ENCODE data around the gene UGGT1.

UGGT1 gene

GRCh38 chr2:128053331-128053730, 37.7 kb upstream of the UGGT1 start:
- no peak overlapping the region for H3K27ac ChIP-seq (ENCODE audit: low read length, poor library complexity, severe bottlenecking)
- H2AK5ac ChIP-seq (ENCODE audit: low read length, severe bottlenecking) = no peak overlapping the region
- no peak overlapping the region for H4K91ac ChIP-seq (ENCODE audit: low read length)
- 89% methylated on average over 11 of the region's 12 CpGs for WGBS
- no peaks in the 10 kb centered on the region for H3K79me1 ChIP-seq (replicated peaks; ENCODE audit: low read length, poor library complexity, severe bottlenecking)
- H2BK15ac ChIP-seq (ENCODE audit: low read depth, poor library complexity, severe bottlenecking) = no peak overlapping the region
- no peak overlapping the region for H3K4ac ChIP-seq (ENCODE audit: low read depth in 1 of 2, low read length in 2 of 2)
- peaks cover 0 to 6% of the 10 kb centered on the region in 2 experiments for H3K27me3 ChIP-seq (ENCODE audit: control insufficient read depth in 1 of 2, insufficient read depth in 1 of 2, low read length in 2 of 2)
- H2BK12ac ChIP-seq (ENCODE audit: low read length in 2 of 2) = no peak overlapping the region
- no peak overlapping the region for H3K4me3 ChIP-seq (ENCODE audit: insufficient read depth in 1 of 2, low read depth in 1 of 2, low read length in 2 of 2)
- no peak overlapping the region for H3K18ac ChIP-seq (ENCODE audit: low read depth in 1 of 2, low read length in 2 of 2)
- no peak overlapping the region for H3K4me2 ChIP-seq (ENCODE audit: low read length, poor library complexity, severe bottlenecking)
- H3K14ac ChIP-seq (ENCODE audit: low read length in 2 of 2) = no peak overlapping the region
- no peak overlapping the region for H4K8ac ChIP-seq (ENCODE audit: low read length)
- no peak overlapping the region for H2BK5ac ChIP-seq (ENCODE audit: low read depth, low read length, poor library complexity, severe bottlenecking)
- H3K9ac ChIP-seq (ENCODE audit: low read length) = no peak overlapping the region
- no peak for DNase-seq
- H2BK120ac ChIP-seq (ENCODE audit: low read depth, low read length) = no peak overlapping the region
- no peak overlapping the region for H3K23ac ChIP-seq (ENCODE audit: low read length in 2 of 2)
- H3K36me3 ChIP-seq (ENCODE audit: control insufficient read depth in 1 of 2, insufficient read depth in 2 of 2, low read depth in 1 of 2, low read length in 2 of 2) = no peaks in the 10 kb centered on the region
- H3K4me1 ChIP-seq (ENCODE audit: control insufficient read depth, insufficient read depth, low read depth, low read length) = no peaks in the 10 kb centered on the region
- H2AFZ ChIP-seq (ENCODE audit: low read depth, low read length) = no peak overlapping the region
- no peaks in the 10 kb centered on the region for H3K9me3 ChIP-seq (ENCODE audit: control insufficient read depth, low read length)

DNA sequence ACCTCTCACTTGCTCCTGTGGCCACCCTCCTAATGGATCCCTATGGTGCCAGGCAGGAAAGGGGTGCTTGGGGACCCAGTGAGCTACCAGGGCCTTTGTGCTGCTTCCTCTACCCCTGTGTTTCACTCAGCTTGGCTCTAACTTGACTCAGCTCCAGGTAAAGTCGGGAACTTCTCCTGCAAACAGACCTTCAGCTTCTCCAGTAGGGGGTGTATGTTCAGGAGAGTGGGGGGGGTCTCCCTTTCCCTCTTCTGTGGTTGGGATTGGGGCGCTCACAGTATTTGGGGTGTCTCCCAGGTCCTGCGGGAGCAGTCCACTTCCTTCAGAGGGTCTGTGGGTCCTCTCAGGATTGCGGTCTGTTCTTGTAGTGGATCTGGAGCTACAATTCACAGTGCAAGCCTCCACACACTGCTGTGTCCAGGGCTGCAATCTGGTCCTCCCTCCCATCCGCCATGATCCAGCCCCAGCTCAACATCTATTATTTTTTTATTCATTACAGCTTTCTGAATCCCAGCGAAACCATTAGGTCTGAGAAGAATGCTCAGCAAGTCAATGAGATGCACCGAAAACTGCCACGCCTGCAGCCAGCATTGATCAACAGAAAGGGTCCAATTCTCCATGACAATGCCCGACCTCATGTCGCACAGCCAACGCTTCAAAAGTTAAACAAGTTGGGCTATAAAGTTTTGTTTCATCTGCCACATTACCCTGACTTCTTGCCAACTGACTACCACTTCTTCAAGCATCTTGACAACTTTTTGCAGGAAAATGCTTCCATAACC, 36.7 kb upstream of the UGGT1 start:
- Histone ChIP-seq H2BK5ac (ENCODE audit: low read depth, low read length, poor library complexity, severe bottlenecking) (no peak overlapping the region), H3K9ac (ENCODE audit: low read length) (no peak overlapping the region), H2AK5ac (ENCODE audit: low read length, severe bottlenecking) (no peak overlapping the region), H2AFZ (ENCODE audit: low read depth, low read length) (no peak overlapping the region), H3K4ac (ENCODE audit: low read depth in 1 of 2, low read length in 2 of 2) (no peak overlapping the region), H3K36me3 (ENCODE audit: control insufficient read depth in 1 of 2, insufficient read depth in 2 of 2, low read depth in 1 of 2, low read length in 2 of 2) (no peaks in the 10 kb centered on the region), H3K9me3 (ENCODE audit: control insufficient read depth, low read length) (no peaks in the 10 kb centered on the region), H3K27ac (ENCODE audit: low read length, poor library complexity, severe bottlenecking) (no peak overlapping the region), H3K18ac (ENCODE audit: low read depth in 1 of 2, low read length in 2 of 2) (no peak overlapping the region), H4K91ac (ENCODE audit: low read length) (no peak overlapping the region), H3K23ac (ENCODE audit: low read length in 2 of 2) (no peak overlapping the region), H3K4me2 (ENCODE audit: low read length, poor library complexity, severe bottlenecking) (no peak overlapping the region), H3K4me1 (ENCODE audit: control insufficient read depth, insufficient read depth, low read depth, low read length) (no peaks in the 10 kb centered on the region), H3K79me1 (replicated peaks; ENCODE audit: low read length, poor library complexity, severe bottlenecking) (no peaks in the 10 kb centered on the region), H2BK12ac (ENCODE audit: low read length in 2 of 2) (no peak overlapping the region), H2BK15ac (ENCODE audit: low read depth, poor library complexity, severe bottlenecking) (no peak overlapping the region), H3K14ac (ENCODE audit: low read length in 2 of 2) (no peak overlapping the region), H3K4me3 (ENCODE audit: insufficient read depth in 1 of 2, low read depth in 1 of 2, low read length in 2 of 2) (no peak overlapping the region), H2BK120ac (ENCODE audit: low read depth, low read length) (no peak overlapping the region), H4K8ac (ENCODE audit: low read length) (no peak overlapping the region), H3K27me3 (ENCODE audit: control insufficient read depth in 1 of 2, insufficient read depth in 1 of 2, low read length in 2 of 2) (peaks cover 0 to 6% of the 10 kb centered on the region in 2 experiments)
- 91% methylated on average over 11 of the region's 11 CpGs for WGBS
- no peak for DNase-seq

GRCh38 chr2:128057334-128057733, 33.7 kb upstream of the UGGT1 start:
- Histone ChIP-seq H3K4me1 (ENCODE audit: control insufficient read depth, insufficient read depth, low read depth, low read length) (no peaks in the 10 kb centered on the region), H2AK5ac (ENCODE audit: low read length, severe bottlenecking) (no peak overlapping the region), H4K8ac (ENCODE audit: low read length) (no peak overlapping the region), H2BK5ac (ENCODE audit: low read depth, low read length, poor library complexity, severe bottlenecking) (no peak overlapping the region), H3K9me3 (ENCODE audit: control insufficient read depth, low read length) (no peaks in the 10 kb centered on the region), H3K27ac (ENCODE audit: low read length, poor library complexity, severe bottlenecking) (no peak overlapping the region), H3K9ac (ENCODE audit: low read length) (no peak overlapping the region), H3K23ac (ENCODE audit: low read length in 2 of 2) (no peak overlapping the region), H3K27me3 (ENCODE audit: control insufficient read depth in 1 of 2, insufficient read depth in 1 of 2, low read length in 2 of 2) (peaks cover 0 to 9% of the 10 kb centered on the region in 2 experiments), H2BK15ac (ENCODE audit: low read depth, poor library complexity, severe bottlenecking) (no peak overlapping the region), H2AFZ (ENCODE audit: low read depth, low read length) (no peak overlapping the region), H4K91ac (ENCODE audit: low read length) (no peak overlapping the region), H3K4me3 (ENCODE audit: insufficient read depth in 1 of 2, low read depth in 1 of 2, low read length in 2 of 2) (no peak overlapping the region), H2BK120ac (ENCODE audit: low read depth, low read length) (no peak overlapping the region), H3K79me1 (replicated peaks; ENCODE audit: low read length, poor library complexity, severe bottlenecking) (no peaks in the 10 kb centered on the region), H3K4me2 (ENCODE audit: low read length, poor library complexity, severe bottlenecking) (no peak overlapping the region), H3K36me3 (ENCODE audit: control insufficient read depth in 1 of 2, insufficient read depth in 2 of 2, low read depth in 1 of 2, low read length in 2 of 2) (no peaks in the 10 kb centered on the region), H2BK12ac (ENCODE audit: low read length in 2 of 2) (no peak overlapping the region), H3K4ac (ENCODE audit: low read depth in 1 of 2, low read length in 2 of 2) (no peak overlapping the region), H3K14ac (ENCODE audit: low read length in 2 of 2) (no peak overlapping the region), H3K18ac (ENCODE audit: low read depth in 1 of 2, low read length in 2 of 2) (no peak overlapping the region)
- DNase-seq = no peak
- WGBS = 88% methylated on average over 1 of the region's 3 CpGs

DNA sequence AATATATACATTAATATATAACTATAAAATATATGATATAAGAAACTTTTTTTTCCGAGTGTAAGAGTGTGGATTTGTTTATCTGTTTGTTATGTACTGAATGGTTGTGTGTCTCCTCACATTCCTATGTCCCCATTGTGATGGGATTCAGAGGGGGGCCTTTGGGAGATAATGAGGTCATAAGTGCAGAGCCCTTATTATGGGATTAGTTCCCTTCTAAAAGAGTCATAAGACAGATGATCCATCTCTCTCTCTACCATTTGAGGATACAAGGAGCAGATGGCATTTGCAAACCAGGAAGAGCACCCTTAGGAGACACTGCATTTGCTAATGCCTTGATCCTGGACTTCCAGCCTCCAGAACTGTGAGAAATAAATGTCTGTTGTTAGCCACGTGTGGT, 32.9 kb upstream of the UGGT1 start:
- Histone ChIP-seq H3K36me3 (ENCODE audit: control insufficient read depth in 1 of 2, insufficient read depth in 2 of 2, low read depth in 1 of 2, low read length in 2 of 2) (no peaks in the 10 kb centered on the region), H3K23ac (ENCODE audit: low read length in 2 of 2) (no peak overlapping the region), H2BK12ac (ENCODE audit: low read length in 2 of 2) (no peak overlapping the region), H4K8ac (ENCODE audit: low read length) (no peak overlapping the region), H2BK5ac (ENCODE audit: low read depth, low read length, poor library complexity, severe bottlenecking) (no peak overlapping the region), H2AK5ac (ENCODE audit: low read length, severe bottlenecking) (no peak overlapping the region), H3K9me3 (ENCODE audit: control insufficient read depth, low read length) (no peaks in the 10 kb centered on the region), H3K27ac (ENCODE audit: low read length, poor library complexity, severe bottlenecking) (no peak overlapping the region), H2BK120ac (ENCODE audit: low read depth, low read length) (no peak overlapping the region), H4K91ac (ENCODE audit: low read length) (no peak overlapping the region), H2AFZ (ENCODE audit: low read depth, low read length) (no peak overlapping the region), H3K4me2 (ENCODE audit: low read length, poor library complexity, severe bottlenecking) (no peak overlapping the region), H3K27me3 (ENCODE audit: control insufficient read depth in 1 of 2, insufficient read depth in 1 of 2, low read length in 2 of 2) (peaks cover 2 to 9% of the 10 kb centered on the region in 2 experiments), H3K18ac (ENCODE audit: low read depth in 1 of 2, low read length in 2 of 2) (no peak overlapping the region), H3K4ac (ENCODE audit: low read depth in 1 of 2, low read length in 2 of 2) (no peak overlapping the region), H3K79me1 (replicated peaks; ENCODE audit: low read length, poor library complexity, severe bottlenecking) (no peaks in the 10 kb centered on the region), H3K9ac (ENCODE audit: low read length) (no peak overlapping the region), H3K14ac (ENCODE audit: low read length in 2 of 2) (no peak overlapping the region), H2BK15ac (ENCODE audit: low read depth, poor library complexity, severe bottlenecking) (no peak overlapping the region), H3K4me3 (ENCODE audit: insufficient read depth in 1 of 2, low read depth in 1 of 2, low read length in 2 of 2) (no peak overlapping the region), H3K4me1 (ENCODE audit: control insufficient read depth, insufficient read depth, low read depth, low read length) (no peaks in the 10 kb centered on the region)
- 58% methylated on average over 2 of the region's 2 CpGs for WGBS
- DNase-seq = no peak

Measured in mesenchymal stem cell (in vitro differentiated cells and primary cell).